Upper lobe of left lung (tissue), 6 donors: ENCODE results near the gene NOD1. TPM values are rescaled to one million over a fixed set of nuclear protein-coding genes. Genes with fewer than 3 reads are reported as not detected.

Source experiments
- ATAC-seq, 2 donors: fragments of 200-7000 bp; cut with Tn5 transposase; one replicate each; pipeline ENCODE4 v1.9.1; 2022; ENCODE audit warnings: mild to moderate bottlenecking in 2 of 2, moderate library complexity in 2 of 2; ENCODE audit not compliant: low FRiP score in 2 of 2
- DNase-seq, 2 donors: peaks; one replicate each; pipeline ENCODE4 v3.0.0-alpha.2; 2019 to 2020
- H3K27ac ChIP-seq, 4 donors: fragments of 200-600 bp; sonication (generic); one replicate each; pipeline ENCODE4 v1.5.1; 2016 to 2019
- H3K27me3 ChIP-seq, 4 donors: fragments of 200-600 bp; sonication (generic); one replicate each; pipeline ENCODE4 v1.5.1; 2017 to 2019
- H3K36me3 ChIP-seq, 4 donors: fragments of 200-600 bp; sonication (generic); one replicate each; pipeline ENCODE4 v1.5.1; 2016 to 2019
- H3K4me1 ChIP-seq, 4 donors: fragments of 200-600 bp; sonication (generic); one replicate each; pipeline ENCODE4 v1.5.1; 2018 to 2019
- H3K4me3 ChIP-seq, 4 donors: fragments of 200-600 bp; sonication (generic); one replicate each; pipeline ENCODE4 v1.5.1; 2017 to 2019; ENCODE audit warnings: mild to moderate bottlenecking in 2 of 4, moderate library complexity in 1 of 4
- H3K9me3 ChIP-seq, 4 donors: fragments of 200-600 bp; sonication (generic); one replicate each; pipeline ENCODE4 v1.5.1; 2018 to 2019
- EP300 ChIP-seq, 4 donors: sonication (generic); formaldehyde crosslinking; IDR thresholded peaks; one replicate each; pipeline ENCODE4 v1.5.1; 2017; ENCODE audit warnings: antibody characterized with exemption in 4 of 4, control low read depth in 2 of 4
- POLR2A ChIP-seq, 4 donors: fragments of 450-650 bp; IDR thresholded peaks; one replicate each; pipeline ENCODE4 v1.5.1; 2016 to 2017; ENCODE audit warnings: antibody characterized with exemption in 4 of 4, mild to moderate bottlenecking in 2 of 4
- POLR2AphosphoS5 ChIP-seq, 2 donors: sonication (generic); formaldehyde crosslinking; IDR thresholded peaks; one replicate each; pipeline ENCODE4 v1.5.1; 2017; ENCODE audit warnings: antibody characterized with exemption in 2 of 2
- WGBS, 2 donors: methylation state at CpG; one replicate each; pipeline ENCODE4 v1.1.5; 2017 to 2018; 5-methylcytosine and 5-hydroxymethylcytosine counted together
- total RNA-seq, 6 donors: library from RNA; depleted of rRNA in 4 of 6; stranded (reverse); fragments of >200 nt in 4 of 6; gene quantifications; one replicate each; pipeline versions ENCODE4 v1.1.0 to v1.2.1, GENCODE V29; 2016 to 2021
- TF ChIP-seq, protein P1 (sequence below), 6 experiments: fragments of 450-650 bp in 4 of 6; fragments of 200-600 bp in 2 of 6; sonication (generic) in 2 of 6; IDR thresholded peaks; one replicate each; pipeline ENCODE4 v1.5.1; 2016 to 2019; ENCODE audit warnings: antibody characterized with exemption in 6 of 6
- donor health status: DM: no; HTN: no; CAD: no; lungs with moderate emphysema.
- donor health status: DM: no; HTN: yes; CAD: no; lungs with severe emphysema.

NOD1 gene
- total RNA-seq, 6 donors from 2014 or later, result 24.7 to 71.2 (median 38.0) TPM

GRCh38 chr7:30514776-30515175 is 36.2 kb upstream of the NOD1 start:
- no peak overlapping the region for H3K4me3 ChIP-seq
- TF ChIP-seq EP300 (IDR thresholded peaks at IDR 0.05) (no peak), POLR2AphosphoS5 (IDR thresholded peaks at IDR 0.05) (no peak), POLR2A (IDR thresholded peaks at IDR 0.05) (no peak)
- TF ChIP-seq, protein P1, sequence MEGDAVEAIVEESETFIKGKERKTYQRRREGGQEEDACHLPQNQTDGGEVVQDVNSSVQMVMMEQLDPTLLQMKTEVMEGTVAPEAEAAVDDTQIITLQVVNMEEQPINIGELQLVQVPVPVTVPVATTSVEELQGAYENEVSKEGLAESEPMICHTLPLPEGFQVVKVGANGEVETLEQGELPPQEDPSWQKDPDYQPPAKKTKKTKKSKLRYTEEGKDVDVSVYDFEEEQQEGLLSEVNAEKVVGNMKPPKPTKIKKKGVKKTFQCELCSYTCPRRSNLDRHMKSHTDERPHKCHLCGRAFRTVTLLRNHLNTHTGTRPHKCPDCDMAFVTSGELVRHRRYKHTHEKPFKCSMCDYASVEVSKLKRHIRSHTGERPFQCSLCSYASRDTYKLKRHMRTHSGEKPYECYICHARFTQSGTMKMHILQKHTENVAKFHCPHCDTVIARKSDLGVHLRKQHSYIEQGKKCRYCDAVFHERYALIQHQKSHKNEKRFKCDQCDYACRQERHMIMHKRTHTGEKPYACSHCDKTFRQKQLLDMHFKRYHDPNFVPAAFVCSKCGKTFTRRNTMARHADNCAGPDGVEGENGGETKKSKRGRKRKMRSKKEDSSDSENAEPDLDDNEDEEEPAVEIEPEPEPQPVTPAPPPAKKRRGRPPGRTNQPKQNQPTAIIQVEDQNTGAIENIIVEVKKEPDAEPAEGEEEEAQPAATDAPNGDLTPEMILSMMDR (IDR thresholded peaks at IDR 0.05), result no peak
- no peak overlapping the region for H3K27ac ChIP-seq
- no peaks in the 10 kb centered on the region for H3K9me3 ChIP-seq
- ATAC-seq, result no peak
- H3K4me1 ChIP-seq, result peaks cover 0 to 10% (median 4%) of the 10 kb centered on the region in 4 donors
- 92 to 96% methylated on average over 1 of the region's 1 CpG for WGBS, 2 donors
- no peak for DNase-seq
- no peaks in the 10 kb centered on the region for H3K27me3 ChIP-seq
- H3K36me3 ChIP-seq, result no peaks in the 10 kb centered on the region

DNA sequence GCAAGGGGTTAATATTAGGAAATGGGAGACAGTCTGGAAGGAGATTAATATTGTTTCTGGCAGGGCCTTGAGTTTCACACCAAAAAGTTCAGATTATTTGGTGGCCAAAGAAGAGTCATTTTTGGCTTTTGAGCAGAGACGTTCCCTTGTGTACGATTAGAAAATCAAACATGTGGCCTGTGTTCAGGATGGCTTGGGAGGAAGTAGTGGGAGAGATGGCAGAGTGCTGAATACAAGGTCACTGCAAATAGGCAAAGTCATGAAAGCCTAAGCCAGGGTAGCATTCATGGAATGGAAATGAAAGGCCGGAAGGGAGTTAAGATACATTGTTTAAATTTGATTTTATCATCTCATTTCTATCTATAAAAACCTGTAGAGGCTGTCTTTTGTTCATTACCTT is 35.6 kb upstream of the NOD1 start:
- Histone ChIP-seq H3K4me3 (no peak overlapping the region), H3K27me3 (no peaks in the 10 kb centered on the region), H3K27ac (no peak overlapping the region), H3K4me1 (peaks cover 0 to 14% (median 7%) of the 10 kb centered on the region in 4 donors), H3K9me3 (no peaks in the 10 kb centered on the region), H3K36me3 (no peaks in the 10 kb centered on the region)
- WGBS, 2 donors, result 56 to 62% methylated on average over 3 of the region's 3 CpGs
- TF ChIP-seq, protein P1 (IDR thresholded peaks at IDR 0.05), result no peak
- TF ChIP-seq EP300 (IDR thresholded peaks at IDR 0.05) (no peak), POLR2AphosphoS5 (IDR thresholded peaks at IDR 0.05) (no peak), POLR2A (IDR thresholded peaks at IDR 0.05) (no peak)
- ATAC-seq (no peak), DNase-seq (no peak)

- no peak overlapping the region for H3K4me3 ChIP-seq
- WGBS, 2 donors, result 90 to 91% methylated on average over 2 of the region's 2 CpGs
- H3K36me3 ChIP-seq, result no peaks in the 10 kb centered on the region
- no peak for DNase-seq
- TF ChIP-seq POLR2A (IDR thresholded peaks at IDR 0.05) (no peak), EP300 (IDR thresholded peaks at IDR 0.05) (no peak), POLR2AphosphoS5 (IDR thresholded peaks at IDR 0.05) (no peak)
- TF ChIP-seq, protein P1 (IDR thresholded peaks at IDR 0.05), result no peak
- no peak for ATAC-seq
- no peaks in the 10 kb centered on the region for H3K27me3 ChIP-seq
- no peaks in the 10 kb centered on the region for H3K9me3 ChIP-seq
- H3K4me1 ChIP-seq, result peaks cover 0 to 14% (median 7%) of the 10 kb centered on the region in 4 donors
- no peak overlapping the region for H3K27ac ChIP-seq
Observed at GRCh38 chr7:30513762-30514161, 35.2 kb upstream of the NOD1 start.

DNA sequence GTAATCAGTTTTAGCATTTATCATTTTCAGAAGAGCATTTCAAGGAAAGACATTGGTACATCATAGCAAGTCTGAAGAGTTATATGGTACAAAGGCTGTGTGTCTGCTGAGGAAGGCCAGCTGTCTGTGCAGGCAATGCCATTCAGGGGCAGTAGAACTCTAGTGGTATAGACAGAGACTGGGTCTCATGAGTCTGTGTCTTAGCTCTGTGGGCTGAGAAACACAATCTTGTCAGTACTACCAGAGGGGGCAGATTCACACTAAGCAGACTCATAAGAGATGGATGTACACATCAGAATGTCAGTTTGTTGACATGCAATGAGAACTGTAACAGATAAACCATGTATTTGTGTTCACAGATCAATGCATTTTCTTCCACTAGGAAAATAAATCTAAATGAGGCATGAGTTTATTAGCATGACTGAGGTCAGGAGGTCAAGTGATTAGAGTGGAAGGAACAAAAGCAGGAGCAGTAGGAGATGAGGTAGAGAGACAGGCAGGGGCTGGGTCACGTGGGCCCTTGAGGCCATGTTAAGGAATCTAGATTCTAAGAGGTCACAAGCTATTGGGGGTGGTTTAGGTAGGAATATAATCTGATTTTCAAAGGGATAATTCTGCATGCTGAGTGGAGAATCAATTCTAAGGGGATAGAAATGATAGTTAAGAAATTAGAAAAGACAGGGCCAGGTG is 33.5 kb upstream of the NOD1 start:
- Histone ChIP-seq H3K4me1 (peaks cover 0 to 14% (median 7%) of the 10 kb centered on the region in 4 donors), H3K4me3 (no peak overlapping the region), H3K36me3 (no peaks in the 10 kb centered on the region), H3K27me3 (no peaks in the 10 kb centered on the region), H3K27ac (no peak overlapping the region), H3K9me3 (no peaks in the 10 kb centered on the region)
- no peak for DNase-seq
- ATAC-seq, result no peak
- 96 to 97% methylated on average over 1 of the region's 1 CpG for WGBS, 2 donors
- TF ChIP-seq POLR2A (IDR thresholded peaks at IDR 0.05) (no peak), POLR2AphosphoS5 (IDR thresholded peaks at IDR 0.05) (no peak), EP300 (IDR thresholded peaks at IDR 0.05) (no peak)
- TF ChIP-seq, protein P1 (IDR thresholded peaks at IDR 0.05), result no peak

- DNase-seq (no peak), ATAC-seq (no peak)
- no peaks in the 10 kb centered on the region for H3K36me3 ChIP-seq
- no peak overlapping the region for H3K4me3 ChIP-seq
- TF ChIP-seq POLR2A (IDR thresholded peaks at IDR 0.05) (no peak), EP300 (IDR thresholded peaks at IDR 0.05) (no peak), POLR2AphosphoS5 (IDR thresholded peaks at IDR 0.05) (no peak)
- TF ChIP-seq, protein P1 (IDR thresholded peaks at IDR 0.05), result no peak
- H3K4me1 ChIP-seq, result peaks cover 0 to 14% (median 7%) of the 10 kb centered on the region in 4 donors
- WGBS, 2 donors, result 89 to 93% methylated on average over 2 of the region's 2 CpGs
- no peak overlapping the region for H3K27ac ChIP-seq
- H3K9me3 ChIP-seq, result no peaks in the 10 kb centered on the region
- no peaks in the 10 kb centered on the region for H3K27me3 ChIP-seq
Observed at GRCh38 chr7:30511494-30511893, 32.9 kb upstream of the NOD1 start.
